Keratinocyte (primary cell): ENCODE results near the gene AVPR2. TPM values are rescaled to one million over a fixed set of nuclear protein-coding genes. Genes with fewer than 3 reads are reported as not detected.

ENCODE experiments used
- DNase-seq: peaks from one replicate; pipeline ENCODE4 v3.0.0-alpha.2; 2011; ENCODE audit warnings: low read depth, missing footprints, low spot score
- FAIRE-seq: peaks from 2 replicates; lab custom pipeline; 2011; peaks lifted over from hg19 to GRCh38; lab: Jason Lieb, UNC
- H2AFZ ChIP-seq: 2 replicates; pipeline ENCODE4 v1.6.0; 2012; ENCODE audit warnings: low read length, control low read depth, inconsistent platforms; ENCODE audit not compliant: control insufficient read depth
- H3K27ac ChIP-seq: 2 replicates; pipeline ENCODE4 v1.5.1; 2011; ENCODE audit warnings: low read length; ENCODE audit not compliant: control insufficient read depth, insufficient read depth
- H3K27me3 ChIP-seq: 3 replicates; pipeline ENCODE4 v1.6.0; 2011; ENCODE audit warnings: low read length; ENCODE audit not compliant: control insufficient read depth, insufficient read depth; ENCODE audit errors: extremely low read depth
- H3K36me3 ChIP-seq, 2 experiments: 2 replicates in 1 of 2; 3 replicates in 1 of 2; pipeline ENCODE4 v1.5.1; 2011; ENCODE audit warnings: low read length in 2 of 2, mild to moderate bottlenecking in 1 of 2; ENCODE audit not compliant: control insufficient read depth in 2 of 2, insufficient read depth in 2 of 2; ENCODE audit errors: extremely low read depth in 1 of 2
- H3K4me1 ChIP-seq: 3 replicates; pipeline ENCODE4 v1.5.1; 2011; ENCODE audit warnings: low read length; ENCODE audit not compliant: control insufficient read depth, insufficient read depth; ENCODE audit errors: extremely low read depth
- H3K4me2 ChIP-seq: 3 replicates; pipeline ENCODE4 v1.6.0; 2011; ENCODE audit warnings: low read depth, low read length; ENCODE audit not compliant: control insufficient read depth, insufficient read depth; ENCODE audit errors: extremely low read depth
- H3K4me3 ChIP-seq, 3 experiments: fragments of 200-600 bp in 1 of 3; sonication (generic) in 1 of 3; 2 replicates in 2 of 3; 3 replicates in 1 of 3; pipeline ENCODE4 v1.5.1; 2011 to 2016; ENCODE audit warnings: low read length in 3 of 3, mild to moderate bottlenecking in 3 of 3, control low read depth in 2 of 3, inconsistent platforms in 1 of 3, low read depth in 1 of 3, mixed read lengths in 1 of 3, mixed run types in 1 of 3, moderate library complexity in 1 of 3; ENCODE audit not compliant: control insufficient read depth in 2 of 3, insufficient read depth in 2 of 3; ENCODE audit errors: extremely low read depth in 1 of 3
- H3K79me2 ChIP-seq: 2 replicates; pipeline ENCODE4 v1.6.0; 2012; ENCODE audit warnings: low read length; ENCODE audit not compliant: control insufficient read depth, insufficient read depth
- H3K9ac ChIP-seq: 3 replicates; pipeline ENCODE4 v1.6.0; 2011; ENCODE audit warnings: low read length; ENCODE audit not compliant: control insufficient read depth, insufficient read depth; ENCODE audit errors: extremely low read depth
- H3K9me1 ChIP-seq: 3 replicates; pipeline ENCODE4 v1.6.0; 2011; ENCODE audit warnings: low read length; ENCODE audit not compliant: control insufficient read depth, insufficient read depth; ENCODE audit errors: extremely low read depth
- H3K9me3 ChIP-seq: 2 replicates; pipeline ENCODE4 v1.5.1; 2012; ENCODE audit warnings: low read depth, low read length; ENCODE audit not compliant: control insufficient read depth
- H4K20me1 ChIP-seq: 3 replicates; pipeline ENCODE4 v1.6.0; 2011; ENCODE audit warnings: low read length; ENCODE audit not compliant: control insufficient read depth, insufficient read depth; ENCODE audit errors: extremely low read depth
- EZH2 ChIP-seq: IDR thresholded peaks from one replicate; pipeline ENCODE4 v1.6.1; 2012; ENCODE audit warnings: inconsistent platforms, mild to moderate bottlenecking, low read length, moderate library complexity
- dilution Hi-C: fragments of 300-500 bp; cut with MboI; formaldehyde crosslinking; loops from one replicate; pipeline ENCODE4 v1.7.0; 2020; ENCODE audit warnings: low sequenced_read_pairs; ENCODE audit not compliant: extremely low pct_ligation_motif_present
- polyA plus RNA-seq, 5 experiments: library from polyadenylated mRNA; depleted of rRNA in 3 of 5; stranded (reverse) in 3 of 5; stranded (forward) in 1 of 5; unstranded in 1 of 5; fragments of >200 nt; gene quantifications; 1 replicate in 1 of 5; 2 replicates in 3 of 5; 3 replicates in 1 of 5; pipeline versions ENCODE4 v1.2.1 to v1.2.3, GENCODE V29; 2011 to 2012; ENCODE audit warnings: missing spikeins in 2 of 5, low read depth in 1 of 5, low replicate concordance in 1 of 5
- TF ChIP-seq, protein P1 (sequence below), 3 experiments: IDR thresholded peaks in 1 of 3; conservative IDR thresholded peaks in 1 of 3; optimal IDR thresholded peaks in 1 of 3; 2 replicates in 2 of 3; 3 replicates in 1 of 3; pipeline versions ENCODE3 to v1.5.1; 2011; ENCODE audit warnings: low read length in 3 of 3, mild to moderate bottlenecking in 3 of 3, moderate library complexity in 2 of 3, control low read depth in 1 of 3, inconsistent platforms in 1 of 3; ENCODE audit not compliant: insufficient read depth in 2 of 3; ENCODE audit errors: extremely low read depth in 1 of 3

The AVPR2 gene
- polyA plus RNA-seq, 1 donor (not counting 4 experiments of a cell fraction or from before 2014, with no cell fraction given), result not detected

DNA sequence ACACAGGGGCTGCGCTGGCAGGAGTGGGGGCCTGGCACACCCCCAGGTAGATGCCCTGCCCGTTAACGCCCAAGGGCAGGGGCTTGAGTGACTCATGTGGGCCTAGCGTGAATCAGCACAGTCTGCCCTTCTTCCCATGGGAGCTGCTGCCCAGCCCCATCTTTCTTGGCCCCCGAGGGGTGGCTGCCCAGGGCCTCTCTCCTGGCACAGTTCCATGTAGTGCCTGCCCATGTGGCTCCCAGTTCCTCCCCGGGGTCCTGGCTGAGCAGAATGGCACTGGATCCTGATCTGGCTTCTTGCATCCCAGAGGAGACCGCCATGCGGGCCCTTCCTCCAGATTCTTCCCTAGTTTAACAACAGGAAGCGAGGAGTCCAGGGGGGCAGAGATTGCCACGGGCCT is 2.1 kb upstream of the AVPR2 start:
- no peaks in the 10 kb centered on the region for H3K79me2 ChIP-seq
- no peaks in the 10 kb centered on the region for H3K27me3 ChIP-seq
- no peak for TF ChIP-seq EZH2
- TF ChIP-seq, protein P1, sequence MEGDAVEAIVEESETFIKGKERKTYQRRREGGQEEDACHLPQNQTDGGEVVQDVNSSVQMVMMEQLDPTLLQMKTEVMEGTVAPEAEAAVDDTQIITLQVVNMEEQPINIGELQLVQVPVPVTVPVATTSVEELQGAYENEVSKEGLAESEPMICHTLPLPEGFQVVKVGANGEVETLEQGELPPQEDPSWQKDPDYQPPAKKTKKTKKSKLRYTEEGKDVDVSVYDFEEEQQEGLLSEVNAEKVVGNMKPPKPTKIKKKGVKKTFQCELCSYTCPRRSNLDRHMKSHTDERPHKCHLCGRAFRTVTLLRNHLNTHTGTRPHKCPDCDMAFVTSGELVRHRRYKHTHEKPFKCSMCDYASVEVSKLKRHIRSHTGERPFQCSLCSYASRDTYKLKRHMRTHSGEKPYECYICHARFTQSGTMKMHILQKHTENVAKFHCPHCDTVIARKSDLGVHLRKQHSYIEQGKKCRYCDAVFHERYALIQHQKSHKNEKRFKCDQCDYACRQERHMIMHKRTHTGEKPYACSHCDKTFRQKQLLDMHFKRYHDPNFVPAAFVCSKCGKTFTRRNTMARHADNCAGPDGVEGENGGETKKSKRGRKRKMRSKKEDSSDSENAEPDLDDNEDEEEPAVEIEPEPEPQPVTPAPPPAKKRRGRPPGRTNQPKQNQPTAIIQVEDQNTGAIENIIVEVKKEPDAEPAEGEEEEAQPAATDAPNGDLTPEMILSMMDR (optimal IDR thresholded peaks at IDR 0.05 in 1 of 3, IDR thresholded peaks at IDR 0.05 in 1 of 3, conservative IDR thresholded peaks at IDR 0.05 in 1 of 3; ENCODE audit: extremely low read depth in 1 of 3, insufficient read depth in 2 of 3, low read length in 3 of 3), result no peak
- peaks cover 8% of the 10 kb centered on the region for H3K4me1 ChIP-seq
- H3K4me3 ChIP-seq, result no peak overlapping the region
- no peak overlapping the region for H3K4me2 ChIP-seq
- H3K9ac ChIP-seq, result no peak overlapping the region
- no peaks in the 10 kb centered on the region for H3K9me1 ChIP-seq
- dilution Hi-C loops, result no loop called here
- H2AFZ ChIP-seq, result no peak overlapping the region
- DNase-seq (no peak), FAIRE-seq (no peak)
- H4K20me1 ChIP-seq, result no peaks in the 10 kb centered on the region
- H3K9me3 ChIP-seq, result no peaks in the 10 kb centered on the region
- H3K27ac ChIP-seq, result no peak overlapping the region
- H3K36me3 ChIP-seq, result no peaks in the 10 kb centered on the region

DNA sequence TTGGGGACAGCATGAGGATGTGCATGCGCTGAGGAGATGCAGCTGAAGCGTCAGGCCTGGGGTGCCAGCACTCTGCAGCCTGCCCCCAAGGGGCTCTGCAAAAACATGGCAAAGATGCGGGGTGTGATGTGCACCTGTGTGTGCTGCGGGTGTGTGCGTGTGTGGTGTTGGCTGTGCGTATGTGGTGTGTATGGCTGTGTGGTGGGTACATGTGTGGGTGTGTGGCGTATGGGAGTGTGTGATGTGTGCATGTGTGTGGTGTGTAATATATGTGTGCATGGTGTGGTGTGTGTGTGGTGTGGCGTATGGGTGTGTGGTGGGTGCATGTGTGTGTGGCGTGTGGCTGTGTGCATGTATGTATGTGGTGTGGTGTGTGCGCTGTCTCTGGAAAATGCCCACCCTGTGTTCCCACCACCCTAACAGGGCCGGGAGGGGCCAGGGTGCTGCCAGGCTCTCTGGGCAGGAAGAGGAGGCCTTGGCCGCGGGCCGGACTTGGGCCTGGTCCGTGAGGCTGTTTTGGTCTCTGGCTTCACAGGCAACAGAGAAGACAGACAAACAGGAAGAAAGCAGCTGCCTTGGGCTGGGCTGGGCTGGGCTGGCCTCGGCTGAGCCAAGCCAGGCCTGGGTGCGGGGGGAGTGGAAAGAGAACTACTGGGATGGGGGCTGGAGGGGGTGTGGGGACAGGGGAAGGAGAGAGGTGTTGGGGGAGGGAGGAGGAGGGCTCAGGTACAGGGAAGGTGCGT is 1.1 kb upstream of the AVPR2 start:
- TF ChIP-seq, protein P1 (optimal IDR thresholded peaks at IDR 0.05 in 1 of 3, IDR thresholded peaks at IDR 0.05 in 1 of 3, conservative IDR thresholded peaks at IDR 0.05 in 1 of 3; ENCODE audit: extremely low read depth in 1 of 3, insufficient read depth in 2 of 3, low read length in 3 of 3), result no peak
- no peak for TF ChIP-seq EZH2
- Histone ChIP-seq H3K9me1 (no peaks in the 10 kb centered on the region), H4K20me1 (no peaks in the 10 kb centered on the region), H3K9ac (no peak overlapping the region), H3K27ac (no peak overlapping the region), H3K79me2 (no peaks in the 10 kb centered on the region), H3K9me3 (no peaks in the 10 kb centered on the region), H3K4me1 (peaks cover 8% of the 10 kb centered on the region), H3K36me3 (no peaks in the 10 kb centered on the region), H3K4me2 (no peak overlapping the region), H3K27me3 (no peaks in the 10 kb centered on the region), H2AFZ (no peak overlapping the region), H3K4me3 (no peak overlapping the region)
- DNase-seq (no peak), FAIRE-seq (no peak)
- dilution Hi-C loops, result no loop called here
